Cardiac muscle cell (in vitro differentiated cells and primary cell): ENCODE data around the gene GRK3. TPM values are rescaled to one million over a fixed set of nuclear protein-coding genes. Genes with fewer than 3 reads are reported as not detected.

Experiments
- DNase-seq, 2 donors: peaks; one replicate each; pipeline versions ENCODE4 v3.0.0 to v3.0.0-alpha.2; 2010 to 2017; ENCODE audit warnings: low read depth in 1 of 2, low spot score in 1 of 2
- H3K27ac ChIP-seq: fragments of 200-600 bp; sonication (generic); 2 replicates; pipeline ENCODE4 v1.5.1; 2016
- H3K27me3 ChIP-seq: fragments of 200-600 bp; sonication (generic); 2 replicates; pipeline ENCODE4 v1.6.0; 2016; ENCODE audit warnings: control low read depth
- H3K36me3 ChIP-seq: fragments of 200-600 bp; sonication (generic); 2 replicates; pipeline ENCODE4 v1.5.1; 2016; ENCODE audit warnings: control low read depth
- H3K4me1 ChIP-seq: fragments of 200-600 bp; sonication (generic); 2 replicates; pipeline ENCODE4 v1.8.1; 2017; ENCODE audit warnings: low read depth, mild to moderate bottlenecking, mixed run types
- H3K4me3 ChIP-seq: fragments of 200-600 bp; sonication (generic); 2 replicates; pipeline ENCODE4 v1.5.1; 2016; ENCODE audit warnings: mild to moderate bottlenecking
- H3K9me3 ChIP-seq: fragments of 200-600 bp; sonication (generic); 2 replicates; pipeline ENCODE4 v1.5.1; 2017; ENCODE audit warnings: low read depth, mild to moderate bottlenecking, control low read depth
- CTCF ChIP-seq: IDR thresholded peaks from 2 replicates; pipeline ENCODE4 v1.5.1; 2012; ENCODE audit warnings: low read depth, mild to moderate bottlenecking, low read length
- polyA plus RNA-seq: library from polyadenylated mRNA; unstranded; fragments of >200 nt; fragmentation: Nextera tagmentation; extraction: Ambion mirVana; gene quantifications from 2 replicates; pipeline ENCODE4 v1.2.1, GENCODE V29; 2016
- total RNA-seq: library from RNA; depleted of rRNA; stranded (reverse); fragments of >200 nt; gene quantifications from 2 replicates; pipeline ENCODE4 v1.2.3, GENCODE V29; 2016

The GRK3 gene
- total and polyA plus RNA-seq, 2 experiments from 2014 or later, result 5.7 to 10.5 TPM

GRCh38 chr22:25673713-25674112, 109.2 kb downstream of the GRK3 start:
- H3K4me3 ChIP-seq, result no peak overlapping the region
- H3K9me3 ChIP-seq, result no peaks in the 10 kb centered on the region
- peaks cover 9% of the 10 kb centered on the region for H3K4me1 ChIP-seq
- no peaks in the 10 kb centered on the region for H3K27me3 ChIP-seq
- TF ChIP-seq CTCF, result no peak
- no peak overlapping the region for H3K27ac ChIP-seq
- H3K36me3 ChIP-seq, result no peaks in the 10 kb centered on the region
- no peak for DNase-seq

GRCh38 chr22:25677631-25678030, 113.2 kb downstream of the GRK3 start:
- no peak for DNase-seq
- H3K4me3 ChIP-seq, result no peak overlapping the region
- H3K27me3 ChIP-seq, result no peaks in the 10 kb centered on the region
- H3K27ac ChIP-seq, result no peak overlapping the region
- no peaks in the 10 kb centered on the region for H3K9me3 ChIP-seq
- no peaks in the 10 kb centered on the region for H3K4me1 ChIP-seq
- no peaks in the 10 kb centered on the region for H3K36me3 ChIP-seq
- no peak for TF ChIP-seq CTCF

GRCh38 chr22:25680051-25680450, 115.6 kb downstream of the GRK3 start:
- Histone ChIP-seq H3K27ac (no peak overlapping the region), H3K36me3 (no peaks in the 10 kb centered on the region), H3K9me3 (no peaks in the 10 kb centered on the region), H3K4me3 (no peak overlapping the region), H3K27me3 (no peaks in the 10 kb centered on the region), H3K4me1 (no peaks in the 10 kb centered on the region)
- no peak for DNase-seq
- no peak for TF ChIP-seq CTCF

GRCh38 chr22:25680956-25681355, 116.5 kb downstream of the GRK3 start:
- no peak overlapping the region for H3K4me3 ChIP-seq
- no peaks in the 10 kb centered on the region for H3K9me3 ChIP-seq
- TF ChIP-seq CTCF, result no peak
- H3K4me1 ChIP-seq, result no peaks in the 10 kb centered on the region
- no peaks in the 10 kb centered on the region for H3K27me3 ChIP-seq
- H3K27ac ChIP-seq, result no peak overlapping the region
- no peak for DNase-seq
- no peaks in the 10 kb centered on the region for H3K36me3 ChIP-seq

- TF ChIP-seq CTCF, result no peak
- Histone ChIP-seq H3K27me3 (no peaks in the 10 kb centered on the region), H3K4me3 (no peak overlapping the region), H3K27ac (no peak overlapping the region), H3K9me3 (no peaks in the 10 kb centered on the region), H3K36me3 (no peaks in the 10 kb centered on the region), H3K4me1 (no peaks in the 10 kb centered on the region)
- DNase-seq, result no peak
These were observed 117.6 kb downstream of the GRK3 start for GRCh38 chr22:25682109-25682508.

GRCh38 chr22:25688627-25689026, 124.2 kb downstream of the GRK3 start:
- no peaks in the 10 kb centered on the region for H3K27me3 ChIP-seq
- no peak overlapping the region for H3K4me3 ChIP-seq
- no peaks in the 10 kb centered on the region for H3K36me3 ChIP-seq
- no peak for DNase-seq
- H3K27ac ChIP-seq, result no peak overlapping the region
- peaks cover 9% of the 10 kb centered on the region for H3K4me1 ChIP-seq
- H3K9me3 ChIP-seq, result no peaks in the 10 kb centered on the region
- TF ChIP-seq CTCF, result no peak
